Common myeloid progenitor, CD34-positive (primary cell): ENCODE data around the gene ITIH1.

Source experiments
- CTCF ChIA-PET: fragments of 350-600 bp; sonication (Branson Sonifier 250); formaldehyde crosslinking; loops from one replicate; lab custom pipeline; 2021; ENCODE audit warnings: antibody characterized with exemption; lab: Charles Lee
- POLR2A ChIA-PET: fragments of 350-600 bp; sonication (Branson Sonifier 250); formaldehyde crosslinking; loops from one replicate; lab custom pipeline; 2021; ENCODE audit warnings: antibody characterized with exemption; lab: Charles Lee
- DNase-seq, 3 donors: peaks; one replicate each; pipeline versions ENCODE4 v3.0.0 to v3.0.0-alpha.2; 2013
- H3K27ac ChIP-seq, 2 experiments: 1 replicate in 1 of 2; 2 replicates in 1 of 2; pipeline ENCODE4 v1.7.0; 2013; ENCODE audit warnings: inconsistent platforms in 2 of 2, low read length in 2 of 2, mild to moderate bottlenecking in 2 of 2, low read depth in 1 of 2, moderate library complexity in 1 of 2; ENCODE audit not compliant: severe bottlenecking in 2 of 2, insufficient read depth in 1 of 2, poor library complexity in 1 of 2
- H3K27me3 ChIP-seq, 5 experiments: replicated peaks in 2 of 5; 1 replicate in 3 of 5; 2 replicates in 2 of 5; pipeline versions ENCODE4 v1.6.1 to v1.7.0; 2013; ENCODE audit warnings: low read length in 4 of 5, mild to moderate bottlenecking in 2 of 5, moderate library complexity in 2 of 5, inconsistent platforms in 1 of 5; ENCODE audit not compliant: insufficient read depth in 5 of 5, control insufficient read depth in 4 of 5
- H3K36me3 ChIP-seq, 4 experiments: 1 replicate in 2 of 4; 2 replicates in 2 of 4; pipeline versions ENCODE4 v1.6.1 to v1.7.0; 2013; ENCODE audit warnings: low read length in 3 of 4, control low read depth in 1 of 4, mild to moderate bottlenecking in 1 of 4; ENCODE audit not compliant: control insufficient read depth in 4 of 4, insufficient read depth in 4 of 4
- H3K4me1 ChIP-seq, 4 experiments: 1 replicate in 3 of 4; 2 replicates in 1 of 4; pipeline versions ENCODE4 v1.6.1 to v1.7.1; 2013; ENCODE audit warnings: low read length in 3 of 4, mild to moderate bottlenecking in 3 of 4, control low read depth in 1 of 4, inconsistent platforms in 1 of 4, moderate library complexity in 1 of 4; ENCODE audit not compliant: control insufficient read depth in 4 of 4, insufficient read depth in 4 of 4; ENCODE audit errors: control extremely low read depth in 1 of 4
- H3K4me3 ChIP-seq, 7 experiments: 1 replicate in 4 of 7; 2 replicates in 3 of 7; pipeline versions ENCODE4 v1.5.1 to v1.7.0; 2013; ENCODE audit warnings: mild to moderate bottlenecking in 7 of 7, low read length in 6 of 7, moderate library complexity in 6 of 7, inconsistent platforms in 2 of 7, low read depth in 2 of 7, control low read depth in 1 of 7; ENCODE audit not compliant: insufficient read depth in 4 of 7, control insufficient read depth in 1 of 7; ENCODE audit errors: extremely low read depth in 1 of 7
- H3K9me3 ChIP-seq, 5 experiments: 1 replicate in 4 of 5; 2 replicates in 1 of 5; pipeline versions ENCODE4 v1.6.1 to v1.7.1; 2013; ENCODE audit warnings: low read length in 4 of 5, mild to moderate bottlenecking in 2 of 5, inconsistent platforms in 1 of 5, low read depth in 1 of 5, moderate library complexity in 1 of 5; ENCODE audit not compliant: control insufficient read depth in 4 of 5, insufficient read depth in 2 of 5; ENCODE audit errors: control extremely low read depth in 1 of 5
- WGBS: methylation state at CpG from one replicate; pipeline ENCODE4 v1.1.5; 2013; ENCODE audit not compliant: insufficient coverage; 5-methylcytosine and 5-hydroxymethylcytosine counted together

The ITIH1 gene

GRCh38 chr3:52816199-52816598 lies 38.8 kb downstream of the ITIH1 start:
- no peak overlapping the region for H3K4me3 ChIP-seq
- POLR2A ChIA-PET = no interaction called here

DNA sequence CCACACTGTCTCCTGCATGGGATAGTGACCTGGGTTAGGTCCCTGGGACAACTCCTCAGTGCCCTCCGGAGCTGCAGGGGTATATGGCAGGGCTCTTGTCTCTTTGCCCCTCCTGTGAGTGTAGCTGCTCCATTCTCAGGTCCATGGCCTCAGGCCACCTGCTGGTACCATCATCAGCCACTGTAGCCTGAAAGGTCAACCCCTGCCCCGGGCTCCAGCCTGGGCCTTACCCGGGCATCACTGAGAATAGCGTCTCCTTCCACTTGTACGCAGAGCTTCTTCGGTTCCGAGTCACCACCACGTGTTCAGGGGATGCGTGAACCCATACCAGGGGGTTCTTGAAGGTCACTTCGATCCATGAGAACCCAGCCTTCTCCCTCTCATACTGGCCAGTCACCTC lies 39.3 kb downstream of the ITIH1 start:
- DNase-seq = no peak
- WGBS = 88% methylated on average over 9 of the region's 10 CpGs
- Histone ChIP-seq H3K27ac (no peak overlapping the region), H3K9me3 (no peaks in the 10 kb centered on the region), H3K4me3 (no peak overlapping the region), H3K4me1 (no peaks in the 10 kb centered on the region), H3K36me3 (no peaks in the 10 kb centered on the region), H3K27me3 (no peaks in the 10 kb centered on the region)
- ChIA-PET CTCF (interaction anchor here (0.8 to 1.8 kb wide), 4 partner anchors 27 to 75 kb away, joined by 3 to 7 read pairs (median 4); no protein-coding TSS in a partner anchor), POLR2A (no interaction called here)

More at GRCh38 chr3:52816199-52816598, 38.8 kb downstream of the ITIH1 start:
- no peak overlapping the region for H3K27ac ChIP-seq
- 98% methylated on average over 4 of the region's 6 CpGs for WGBS
- H3K27me3 ChIP-seq = no peaks in the 10 kb centered on the region
- CTCF ChIA-PET = interaction anchor here (0.8 to 1.8 kb wide), 6 partner anchors 9 to 74 kb away, joined by 3 to 7 read pairs (median 3); no protein-coding TSS in a partner anchor
- no peaks in the 10 kb centered on the region for H3K4me1 ChIP-seq
- no peak for DNase-seq
- no peaks in the 10 kb centered on the region for H3K36me3 ChIP-seq
- H3K9me3 ChIP-seq = no peaks in the 10 kb centered on the region

DNA sequence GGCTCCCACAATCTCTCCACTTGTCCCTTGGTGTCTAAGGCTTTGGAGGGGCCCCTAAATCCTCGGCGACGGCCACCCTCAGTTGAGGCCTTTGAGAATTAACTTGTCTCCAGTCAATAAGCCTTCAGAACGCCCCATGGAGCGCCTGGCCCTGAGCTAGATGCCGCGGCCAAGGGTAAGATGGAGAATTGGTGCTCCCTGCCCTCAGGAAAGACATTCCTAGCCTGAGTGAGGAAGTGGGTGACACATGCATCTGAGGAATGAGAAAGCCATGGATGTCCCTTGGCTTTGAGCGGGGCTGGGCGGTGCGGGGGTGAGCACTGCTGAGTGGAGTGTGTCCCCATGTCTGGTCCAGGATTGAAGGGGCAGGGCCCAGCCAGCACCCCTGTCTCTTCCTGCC lies 39.8 kb downstream of the ITIH1 start:
- no peak overlapping the region for H3K4me3 ChIP-seq
- no peaks in the 10 kb centered on the region for H3K36me3 ChIP-seq
- H3K27ac ChIP-seq = no peak overlapping the region
- no peaks in the 10 kb centered on the region for H3K4me1 ChIP-seq
- no peaks in the 10 kb centered on the region for H3K9me3 ChIP-seq
- over 99% methylated on average over 10 of the region's 10 CpGs for WGBS
- ChIA-PET CTCF (interaction anchor here (1.0 to 1.8 kb wide), 2 partner anchors 27 to 75 kb away, joined by 3 to 6 read pairs; no protein-coding TSS in a partner anchor), POLR2A (no interaction called here)
- DNase-seq = no peak
- no peaks in the 10 kb centered on the region for H3K27me3 ChIP-seq

DNA sequence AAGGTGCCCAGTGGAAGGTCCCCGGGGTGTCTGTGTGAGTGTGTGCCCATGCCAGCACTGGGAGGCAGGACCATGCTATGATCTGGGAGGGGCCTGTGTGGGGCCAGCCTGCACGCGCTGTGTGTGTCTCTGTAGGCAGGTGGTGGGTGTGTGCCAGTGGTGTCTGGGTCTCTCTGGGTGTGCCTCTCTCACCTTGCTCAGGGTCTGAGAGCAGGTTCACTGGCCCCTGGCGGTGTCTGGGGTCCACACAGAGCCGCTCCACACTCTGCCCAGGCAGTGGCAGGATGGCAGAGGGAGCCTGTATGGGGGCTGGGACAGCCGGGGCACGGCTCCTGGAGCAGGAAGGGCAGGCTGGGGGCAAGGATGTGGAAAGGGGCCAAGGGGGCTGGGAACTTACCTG lies 40.5 kb downstream of the ITIH1 start:
- CTCF ChIA-PET = interaction anchor here (1.8 kb wide), 1 partner anchor 76 kb away, joined by 6 read pairs; no protein-coding TSS in a partner anchor
- Histone ChIP-seq H3K36me3 (no peaks in the 10 kb centered on the region), H3K9me3 (no peaks in the 10 kb centered on the region), H3K4me1 (no peaks in the 10 kb centered on the region), H3K27me3 (no peaks in the 10 kb centered on the region), H3K27ac (no peak overlapping the region), H3K4me3 (no peak overlapping the region)
- POLR2A ChIA-PET = no interaction called here
- WGBS = 100% methylated on average over 3 of the region's 7 CpGs
- no peak for DNase-seq

GRCh38 chr3:52819936-52820335 lies 42.5 kb downstream of the ITIH1 start:
- ChIA-PET CTCF (interaction anchor here (0.6 to 3.0 kb wide), 11 partner anchors 9 to 111 kb away, joined by 3 to 17 read pairs (median 4); partner anchors contain the start of gene NEK4), POLR2A (no interaction called here)
- WGBS = 93% methylated on average over 2 of the region's 2 CpGs
- Histone ChIP-seq H3K4me3 (no peak overlapping the region), H3K9me3 (no peaks in the 10 kb centered on the region), H3K27ac (no peak overlapping the region), H3K36me3 (peaks cover 0 to 6% (median under 1%) of the 10 kb centered on the region in 4 experiments), H3K27me3 (no peaks in the 10 kb centered on the region), H3K4me1 (no peaks in the 10 kb centered on the region)
- no peak for DNase-seq

- Histone ChIP-seq H3K27ac (no peak overlapping the region), H3K9me3 (no peaks in the 10 kb centered on the region), H3K36me3 (peaks cover 0 to 6% (median under 1%) of the 10 kb centered on the region in 4 experiments), H3K27me3 (no peaks in the 10 kb centered on the region), H3K4me1 (no peaks in the 10 kb centered on the region), H3K4me3 (no peak overlapping the region)
- POLR2A ChIA-PET = no interaction called here
- 74% methylated on average over 9 of the region's 11 CpGs for WGBS
- peak in 2 of 3 donors; percentile 28 to 35 for DNase-seq
- CTCF ChIA-PET = interaction anchor here (0.6 to 3.0 kb wide), 16 partner anchors 9 to 112 kb away, joined by 3 to 17 read pairs (median 4); partner anchors contain the start of gene NEK4
Measured at GRCh38 chr3:52820736-52821135, 43.3 kb downstream of the ITIH1 start.

GRCh38 chr3:52822363-52822762 lies 45.0 kb downstream of the ITIH1 start:
- peaks cover 0 to 6% (median under 1%) of the 10 kb centered on the region in 4 experiments for H3K36me3 ChIP-seq
- H3K4me1 ChIP-seq = no peaks in the 10 kb centered on the region
- H3K27ac ChIP-seq = no peak overlapping the region
- no peak overlapping the region for H3K4me3 ChIP-seq
- ChIA-PET CTCF (interaction anchor here (0.5 to 2.3 kb wide), 8 partner anchors 8 to 114 kb away, joined by 3 to 12 read pairs (median 3); no protein-coding TSS in a partner anchor), POLR2A (no interaction called here)
- 91% methylated on average over 5 of the region's 5 CpGs for WGBS
- no peaks in the 10 kb centered on the region for H3K9me3 ChIP-seq
- H3K27me3 ChIP-seq = no peaks in the 10 kb centered on the region
- no peak for DNase-seq
